OCI-LY3 (cell line): ENCODE results near the gene RMND5A.

Source experiments
- H2AFZ ChIP-seq: fragments of 200-600, 300-600 bp; shearing (Covaris generic); 2 replicates; pipeline ENCODE4 v1.6.0; 2014; ENCODE audit warnings: antibody characterized with exemption, low read depth, low read length
- H3K27ac ChIP-seq: fragments of 200-600, 300-600 bp; sonication (generic); 2 replicates; pipeline ENCODE4 v1.5.1; 2014; ENCODE audit warnings: mild to moderate bottlenecking, low read length, moderate library complexity, mixed read lengths
- H3K27me3 ChIP-seq: fragments of 200-600, 300-600 bp; sonication (generic); 2 replicates; pipeline ENCODE4 v1.6.1; 2014; ENCODE audit warnings: low read depth, low read length, mixed read lengths
- H3K36me3 ChIP-seq: fragments of 200-600, 300-600 bp; sonication (generic); replicated peaks from 2 replicates; pipeline ENCODE3; 2014; ENCODE audit warnings: low read depth, low read length, mixed read lengths
- H3K4me1 ChIP-seq: fragments of 300-600, 200-600 bp; sonication (generic); 2 replicates; pipeline ENCODE4 v1.6.1; 2014; ENCODE audit warnings: low read length, mixed read lengths
- H3K4me2 ChIP-seq: fragments of 200-600, 300-600 bp; sonication (generic); 2 replicates; pipeline ENCODE4 v1.6.1; 2014; ENCODE audit warnings: low read length, mixed read lengths
- H3K4me3 ChIP-seq: fragments of 300-600, 200-600 bp; sonication (generic); 2 replicates; pipeline ENCODE4 v1.5.1; 2014; ENCODE audit warnings: antibody characterized with exemption, mild to moderate bottlenecking, low read length, moderate library complexity
- H3K79me2 ChIP-seq: fragments of 300-600, 200-600 bp; shearing (Covaris generic); 2 replicates; pipeline ENCODE4 v1.6.1; 2014; ENCODE audit warnings: mild to moderate bottlenecking, low read length, mixed read lengths
- H3K9ac ChIP-seq: fragments of 300-600, 200-600 bp; shearing (Covaris generic); 2 replicates; pipeline ENCODE4 v1.6.0; 2014; ENCODE audit warnings: mild to moderate bottlenecking, low read length, moderate library complexity
- H3K9me3 ChIP-seq: fragments of 200-600, 300-600 bp; shearing (Covaris generic); 2 replicates; pipeline ENCODE4 v1.6.1; 2014; ENCODE audit warnings: low read length, mixed read lengths; ENCODE audit not compliant: insufficient read depth
- H4K20me1 ChIP-seq: fragments of 200-600, 300-600 bp; sonication (generic); 2 replicates; pipeline ENCODE4 v1.6.1; 2016; ENCODE audit warnings: low read length, mixed read lengths; ENCODE audit not compliant: insufficient read depth
- CTCF ChIP-seq: fragments of 200-600, 300-600 bp; sonication (generic); IDR thresholded peaks from 2 replicates; pipeline ENCODE4 v1.5.1; 2014; ENCODE audit warnings: antibody characterized with exemption, low read length, low read depth
- EZH2phosphoT487 ChIP-seq: fragments of 200-600 bp; shearing (Covaris generic); IDR thresholded peaks from 2 replicates; pipeline ENCODE4 v1.6.1; 2018; ENCODE audit warnings: antibody characterized with exemption, mixed run types, low read depth

RMND5A gene

DNA sequence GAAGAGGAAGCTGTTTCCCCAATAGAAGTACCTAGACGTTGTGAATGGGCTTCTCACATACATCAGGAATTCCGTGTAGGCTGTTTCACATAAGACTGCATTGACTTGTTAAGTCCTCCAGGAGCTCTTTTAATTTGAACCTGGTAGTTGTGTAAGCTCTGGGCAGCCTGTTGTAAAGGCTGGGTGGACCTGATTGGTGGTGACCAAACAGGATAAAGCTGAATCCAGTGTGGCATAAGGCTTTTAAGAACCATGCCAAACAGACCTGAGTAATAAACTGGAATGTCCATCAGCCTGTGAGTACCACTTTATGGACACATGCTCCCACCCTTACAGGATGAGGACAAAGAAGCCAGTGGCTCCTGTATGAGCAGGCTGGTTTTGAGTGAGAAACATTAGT, 24.1 kb downstream of the RMND5A start:
- Histone ChIP-seq H3K4me2 (no peak overlapping the region), H3K79me2 (peaks cover 46% of the 10 kb centered on the region), H3K9ac (no peak overlapping the region), H3K36me3 (peaks cover 32% of the 10 kb centered on the region), H3K27me3 (no peaks in the 10 kb centered on the region), H3K27ac (no peak overlapping the region), H2AFZ (no peak overlapping the region), H3K4me1 (peaks cover 15% of the 10 kb centered on the region), H3K9me3 (no peaks in the 10 kb centered on the region), H4K20me1 (peaks cover 23% of the 10 kb centered on the region; the same call in 1 of the 2 replicates), H3K4me3 (no peak overlapping the region)
- TF ChIP-seq CTCF = no peak
- no peak for TF ChIP-seq EZH2phosphoT487

GRCh38 chr2:86746939-86747338, 26.8 kb downstream of the RMND5A start:
- peaks cover 15% of the 10 kb centered on the region for H3K4me1 ChIP-seq
- no peak overlapping the region for H3K4me3 ChIP-seq
- peaks cover 65% of the 10 kb centered on the region for H3K79me2 ChIP-seq
- H3K9me3 ChIP-seq = peaks cover 7% of the 10 kb centered on the region; the same call in 1 of the 2 replicates
- H3K4me2 ChIP-seq = no peak overlapping the region
- H4K20me1 ChIP-seq = peaks cover 23% of the 10 kb centered on the region; the same call in 1 of the 2 replicates
- no peaks in the 10 kb centered on the region for H3K27me3 ChIP-seq
- H3K36me3 ChIP-seq = peaks cover 57% of the 10 kb centered on the region
- no peak for TF ChIP-seq CTCF
- TF ChIP-seq EZH2phosphoT487 = no peak
- H3K27ac ChIP-seq = no peak overlapping the region
- H3K9ac ChIP-seq = no peak overlapping the region
- no peak overlapping the region for H2AFZ ChIP-seq

DNA sequence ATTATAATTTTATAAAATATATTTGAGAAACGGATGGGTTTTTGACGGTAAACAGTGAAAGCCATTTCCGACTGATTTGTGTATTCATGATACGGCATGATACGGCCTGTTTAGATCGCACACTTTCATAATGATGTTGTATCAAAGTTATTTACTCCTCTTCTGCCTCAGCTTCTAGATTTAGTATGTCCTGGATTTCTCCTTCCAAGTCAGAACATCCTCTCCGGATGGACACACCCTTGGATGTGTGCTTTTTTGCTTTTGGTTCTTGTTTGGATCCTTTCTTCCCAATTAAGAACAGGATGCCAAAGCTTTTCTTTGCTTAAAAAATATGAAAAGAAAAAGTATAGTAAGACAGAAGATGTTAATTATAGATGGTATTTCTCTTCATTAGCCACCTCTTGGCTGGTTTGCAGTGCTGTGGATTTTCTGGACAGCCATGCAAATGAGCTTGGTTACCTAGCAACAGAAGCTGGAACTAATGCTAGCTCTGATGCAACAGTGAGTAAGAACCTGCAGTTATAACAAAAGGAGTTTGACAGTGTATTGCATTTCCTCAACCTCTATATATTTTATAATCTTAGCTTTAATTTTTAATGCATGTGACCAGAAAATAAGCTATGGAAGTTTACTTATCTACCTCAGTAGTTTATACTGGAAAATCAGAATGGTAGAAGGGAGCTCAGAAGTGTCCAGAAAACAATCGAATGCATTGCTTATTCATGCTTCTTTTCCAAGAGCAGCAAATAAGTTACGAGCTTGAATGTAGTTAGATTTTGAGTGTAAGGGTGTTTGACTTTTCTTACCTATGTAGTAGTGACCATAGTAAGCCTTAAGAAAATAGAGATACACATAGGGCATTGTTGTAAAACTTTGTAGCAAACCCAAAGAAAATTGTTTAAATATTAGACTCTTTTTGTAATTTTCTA, 27.9 kb downstream of the RMND5A start:
- no peak overlapping the region for H3K27ac ChIP-seq

More for the DNA sequence above, 27.9 kb downstream of the RMND5A start:
- Histone ChIP-seq H3K9me3 (peaks cover 7% of the 10 kb centered on the region; the same call in 1 of the 2 replicates), H4K20me1 (peaks cover 23% of the 10 kb centered on the region; the same call in 1 of the 2 replicates), H2AFZ (no peak overlapping the region), H3K36me3 (peaks cover 61% of the 10 kb centered on the region), H3K4me1 (peaks cover 15% of the 10 kb centered on the region), H3K27me3 (no peaks in the 10 kb centered on the region), H3K4me3 (no peak overlapping the region), H3K79me2 (peaks cover 65% of the 10 kb centered on the region), H3K4me2 (no peak overlapping the region), H3K9ac (no peak overlapping the region)
- TF ChIP-seq EZH2phosphoT487 (no peak), CTCF (no peak)
